Mesodermal cell (in vitro differentiated cells): ENCODE results near the gene VDR.
A peak's percentile ranks its signal among the peaks of the same experiment; 100 is the strongest.
"Not testable (repeated sequence)": the region's sequence is repeated elsewhere in the genome, so short reads cannot be mapped to it uniquely, and the experiment has no call there.

ENCODE experiments used
- H3K27ac ChIP-seq: 2 replicates; pipeline ENCODE4 v1.7.0; 2013; ENCODE audit warnings: mild to moderate bottlenecking, low read depth, low read length, moderate library complexity; ENCODE audit not compliant: severe bottlenecking
- H3K36me3 ChIP-seq: 2 replicates; pipeline ENCODE4 v1.7.1; 2013; ENCODE audit warnings: mild to moderate bottlenecking, low read length, moderate library complexity; ENCODE audit not compliant: control insufficient read depth, insufficient read depth
- H3K4me1 ChIP-seq: one replicate; pipeline ENCODE4 v1.7.1; 2013; ENCODE audit warnings: mild to moderate bottlenecking, low read length; ENCODE audit not compliant: insufficient read depth, control insufficient read depth, poor library complexity, severe bottlenecking
- H3K4me3 ChIP-seq: 2 replicates; pipeline ENCODE4 v1.7.0; 2013; ENCODE audit warnings: low read length, control low read depth, mild to moderate bottlenecking; ENCODE audit not compliant: insufficient read depth, poor library complexity, severe bottlenecking; ENCODE audit errors: extremely low read depth
- H3K9me3 ChIP-seq: 2 replicates; pipeline ENCODE4 v1.7.1; 2013; ENCODE audit warnings: mild to moderate bottlenecking, low read length, moderate library complexity; ENCODE audit not compliant: control insufficient read depth
- WGBS, 2 experiments: methylation state at CpG; one replicate each; pipeline ENCODE4 v1.1.5; 2013; ENCODE audit warnings: missing lambda C conversion rate in 2 of 2; ENCODE audit not compliant: insufficient coverage in 2 of 2; 5-methylcytosine and 5-hydroxymethylcytosine counted together

The VDR gene

GRCh38 chr12:47818467-47819137 is 86.2 kb downstream of the VDR start:
- peaks cover 71% of the 10 kb centered on the region for H3K4me1 ChIP-seq
- peaks cover 36% of the 10 kb centered on the region for H3K36me3 ChIP-seq
- 23 to 26% methylated on average over 20 of the region's 23 CpGs for WGBS, 2 experiments
- H3K9me3 ChIP-seq: no peaks in the 10 kb centered on the region
- H3K4me3 ChIP-seq: peak overlapping the region; percentile 69
- peak overlapping the region; percentile 62 for H3K27ac ChIP-seq

DNA sequence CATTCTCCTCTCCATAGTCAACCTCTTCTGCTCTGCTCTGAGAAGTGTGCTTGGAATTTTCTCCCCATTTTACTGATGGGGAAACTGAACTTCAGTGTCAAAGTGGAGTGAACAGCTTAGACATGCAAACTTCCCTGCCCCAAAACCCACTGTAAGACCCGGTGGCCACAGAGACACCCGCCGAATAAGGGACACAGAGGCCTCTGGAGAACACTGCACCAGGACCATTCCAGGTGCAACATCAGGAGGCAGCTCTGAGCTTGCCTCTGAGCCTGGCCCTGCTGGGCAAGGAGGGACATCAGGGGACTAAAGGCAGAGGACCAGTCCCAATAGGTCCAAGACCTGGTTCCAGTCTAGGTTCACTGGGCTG is 86.8 kb downstream of the VDR start:
- no peaks in the 10 kb centered on the region for H3K9me3 ChIP-seq
- peak overlapping the region; percentile 73 for H3K27ac ChIP-seq
- H3K4me3 ChIP-seq: peak overlapping the region; percentile 69
- H3K4me1 ChIP-seq: peaks cover 76% of the 10 kb centered on the region
- peaks cover 36% of the 10 kb centered on the region for H3K36me3 ChIP-seq
- 90% methylated on average over 2 to 3 of the region's 3 CpGs for WGBS, 2 experiments

GRCh38 chr12:47817272-47818006 is 87.4 kb downstream of the VDR start:
- Histone ChIP-seq H3K36me3 (peaks cover 36% of the 10 kb centered on the region), H3K4me3 (peak overlapping the region; percentile 69), H3K9me3 (no peaks in the 10 kb centered on the region), H3K4me1 (peaks cover 73% of the 10 kb centered on the region), H3K27ac (peak overlapping the region; percentile 73)
- 22 to 100% methylated on average over 1 to 3 of the region's 7 CpGs for WGBS, 2 experiments

- Histone ChIP-seq H3K27ac (peak overlapping the region; percentile 73), H3K4me3 (peak overlapping the region; percentile 69), H3K9me3 (no peaks in the 10 kb centered on the region), H3K4me1 (peaks cover 73% of the 10 kb centered on the region), H3K36me3 (peaks cover 36% of the 10 kb centered on the region)
- 53 to 68% methylated on average over 5 to 6 of the region's 12 CpGs for WGBS, 2 experiments
Measured at GRCh38 chr12:47816403-47817271, 88.2 kb downstream of the VDR start.

DNA sequence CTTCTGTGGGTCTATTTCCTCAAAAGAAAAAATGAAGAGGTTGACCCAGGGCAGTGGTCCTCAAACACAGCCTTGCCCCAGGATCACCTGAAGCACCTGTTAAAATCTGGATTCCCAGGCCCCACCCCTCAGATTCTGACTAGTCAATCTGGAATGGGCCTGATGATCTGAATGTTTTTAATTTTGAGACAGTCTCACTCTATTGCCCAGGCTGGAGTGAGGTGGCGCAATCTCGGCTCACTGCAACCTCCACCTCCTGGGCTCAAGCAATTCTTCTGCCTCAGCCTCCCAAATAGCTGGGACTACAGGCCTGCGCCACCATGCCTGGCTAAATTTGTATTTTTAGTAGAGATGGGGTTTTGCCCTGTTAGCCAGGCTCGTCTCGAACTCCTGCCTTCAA is 89.3 kb downstream of the VDR start:
- H3K27ac ChIP-seq, H3K9me3 ChIP-seq, H3K4me3 ChIP-seq: not testable (repeated sequence)
- Histone ChIP-seq H3K36me3 (peaks cover 36% of the 10 kb centered on the region), H3K4me1 (peaks cover 76% of the 10 kb centered on the region)
- WGBS, 2 experiments: 89% methylated on average over 3 of the region's 5 CpGs; no CpG with 5 or more reads in 1 of the 2 experiments

DNA sequence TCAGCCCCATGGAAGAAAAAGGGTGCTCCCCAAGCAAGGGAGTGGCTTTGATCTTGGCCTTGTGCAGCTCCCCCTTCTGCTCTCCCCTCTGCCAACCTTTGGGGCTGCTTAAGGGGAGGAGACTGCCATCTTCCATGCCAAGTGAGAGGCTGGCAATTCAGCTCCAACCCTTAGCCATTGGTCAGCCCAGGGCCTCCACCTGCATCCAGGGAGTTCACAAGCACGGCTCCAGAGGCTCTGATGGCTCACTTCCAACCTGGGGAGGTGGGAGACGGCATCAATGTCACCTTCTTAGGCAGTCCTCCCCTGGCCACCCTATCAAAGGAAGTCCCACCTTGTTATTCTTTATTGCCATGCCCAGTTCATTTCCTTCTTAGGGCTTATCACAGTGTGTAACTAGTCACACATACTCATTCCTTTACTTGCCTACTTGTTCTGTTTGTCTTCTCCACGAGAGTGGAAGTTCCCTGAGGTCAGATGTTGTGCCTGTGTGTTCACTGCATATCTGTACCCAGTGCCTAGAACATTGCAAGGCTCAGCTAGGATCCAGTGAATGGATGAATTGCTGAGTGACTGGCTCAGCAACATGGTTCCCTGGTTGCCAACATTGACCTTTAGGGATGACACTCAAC is 90.1 kb downstream of the VDR start:
- H3K36me3 ChIP-seq: peaks cover 36% of the 10 kb centered on the region
- peak overlapping the region; percentile 94 for H3K27ac ChIP-seq
- no peaks in the 10 kb centered on the region for H3K9me3 ChIP-seq
- WGBS, 2 experiments: 88 to 96% methylated on average over 3 of the region's 3 CpGs
- peaks cover 83% of the 10 kb centered on the region for H3K4me1 ChIP-seq
- H3K4me3 ChIP-seq: no peak overlapping the region

DNA sequence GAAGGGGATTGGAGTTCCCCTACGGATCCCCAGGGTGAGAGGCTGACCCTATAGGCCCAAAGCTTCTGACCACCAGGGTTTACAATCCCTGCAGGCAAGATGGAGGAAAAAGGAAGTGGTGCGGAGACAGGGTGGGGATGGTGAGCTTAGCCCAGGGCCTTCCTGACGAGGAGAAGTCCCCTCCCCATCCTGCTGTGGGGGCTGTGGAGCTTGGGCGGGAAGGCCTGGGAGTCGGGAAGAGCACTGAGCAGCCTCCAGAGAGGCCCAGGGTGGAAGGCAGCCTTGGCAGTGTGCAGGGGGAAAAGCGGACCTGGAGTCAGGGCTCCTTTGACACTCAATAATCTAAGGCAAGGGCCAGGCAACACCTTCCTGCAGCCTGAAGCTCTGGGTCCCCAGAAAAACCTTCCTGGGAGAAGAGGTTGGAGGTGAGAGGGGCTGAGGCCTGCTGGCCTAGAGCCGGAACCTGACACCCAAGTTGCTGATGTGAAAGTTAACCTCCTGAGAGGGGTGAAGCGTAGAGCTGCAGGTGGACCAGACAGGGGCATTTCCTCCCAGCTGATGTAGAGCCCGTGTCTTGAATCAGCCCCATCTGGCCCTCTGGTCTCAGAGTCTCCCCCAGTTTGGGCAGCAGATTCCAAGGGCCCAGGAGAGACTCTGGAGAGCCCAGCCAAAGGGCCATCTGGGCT is 91.1 kb downstream of the VDR start:
- Histone ChIP-seq H3K27ac (peak overlapping the region; percentile 94), H3K4me1 (peaks cover 91% of the 10 kb centered on the region), H3K4me3 (peak overlapping the region; percentile 28), H3K9me3 (no peaks in the 10 kb centered on the region), H3K36me3 (peaks cover 35% of the 10 kb centered on the region)
- 41 to 60% methylated on average over 4 to 7 of the region's 9 CpGs for WGBS, 2 experiments

DNA sequence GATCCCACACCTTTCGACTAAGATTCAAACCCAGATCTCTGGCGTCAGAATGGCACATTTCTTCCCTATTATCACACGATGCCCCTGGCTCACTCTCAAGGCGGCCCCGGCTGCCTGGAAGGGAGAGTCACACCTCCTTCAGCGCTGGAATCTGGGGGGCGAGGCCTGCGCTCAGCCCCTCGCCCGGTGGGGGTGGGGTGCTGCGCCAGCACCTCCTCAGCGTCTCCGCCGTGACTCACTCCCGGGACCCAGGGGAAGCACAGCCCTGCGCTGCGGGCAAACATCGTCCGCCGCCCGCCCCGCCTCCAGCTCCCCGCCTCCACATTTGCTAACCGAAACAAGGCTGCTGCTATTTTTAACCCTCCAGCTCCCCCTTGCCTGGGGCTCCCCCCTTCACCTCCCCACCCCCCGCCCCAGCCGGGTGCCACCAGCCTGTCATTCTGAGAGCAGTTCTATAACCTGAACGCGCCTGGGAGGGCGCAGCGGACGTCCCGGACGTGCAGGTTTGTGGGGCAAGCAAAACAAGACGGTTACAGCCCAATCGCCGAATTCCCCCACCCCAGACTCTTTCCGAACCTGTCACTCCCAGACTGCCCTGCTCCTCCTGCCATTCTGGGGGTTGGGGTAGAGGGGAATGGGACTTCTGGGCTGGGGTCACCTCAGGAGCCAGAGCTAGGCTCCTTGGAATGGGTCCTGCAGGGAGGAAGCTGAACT is 91.8 kb downstream of the VDR start:
- 1 to 2% methylated on average over 17 to 28 of the region's 37 CpGs for WGBS, 2 experiments
- H3K27ac ChIP-seq: peak overlapping the region; percentile 94
- H3K4me3 ChIP-seq: peak overlapping the region; percentile 28
- H3K9me3 ChIP-seq: no peaks in the 10 kb centered on the region
- peaks cover 28% of the 10 kb centered on the region for H3K36me3 ChIP-seq
- peaks cover 91% of the 10 kb centered on the region for H3K4me1 ChIP-seq

- peaks cover 91% of the 10 kb centered on the region for H3K4me1 ChIP-seq
- 82 to 86% methylated on average over 12 of the region's 14 CpGs for WGBS, 2 experiments
- peak overlapping the region; percentile 94 for H3K27ac ChIP-seq
- peaks cover 21% of the 10 kb centered on the region for H3K36me3 ChIP-seq
- H3K4me3 ChIP-seq: no peak overlapping the region
- no peaks in the 10 kb centered on the region for H3K9me3 ChIP-seq
Measured at GRCh38 chr12:47811581-47812484, 93.0 kb downstream of the VDR start.
